HTR-8/SVneo (cell line): ENCODE measurements around the gene ATPAF1.
"Not testable (repeated sequence)": the region's sequence is repeated elsewhere in the genome, so short reads cannot be mapped to it uniquely, and the experiment has no call there.

Experiments
- DNase-seq: peaks from one replicate; pipeline ENCODE4 v3.0.0; 2011; ENCODE audit warnings: low spot score, mixed read lengths; ENCODE audit not compliant: insufficient read length
- FAIRE-seq: peaks from 2 replicates; lab custom pipeline; 2011; peaks lifted over from hg19 to GRCh38; lab: Jason Lieb, UNC

The ATPAF1 gene

DNA sequence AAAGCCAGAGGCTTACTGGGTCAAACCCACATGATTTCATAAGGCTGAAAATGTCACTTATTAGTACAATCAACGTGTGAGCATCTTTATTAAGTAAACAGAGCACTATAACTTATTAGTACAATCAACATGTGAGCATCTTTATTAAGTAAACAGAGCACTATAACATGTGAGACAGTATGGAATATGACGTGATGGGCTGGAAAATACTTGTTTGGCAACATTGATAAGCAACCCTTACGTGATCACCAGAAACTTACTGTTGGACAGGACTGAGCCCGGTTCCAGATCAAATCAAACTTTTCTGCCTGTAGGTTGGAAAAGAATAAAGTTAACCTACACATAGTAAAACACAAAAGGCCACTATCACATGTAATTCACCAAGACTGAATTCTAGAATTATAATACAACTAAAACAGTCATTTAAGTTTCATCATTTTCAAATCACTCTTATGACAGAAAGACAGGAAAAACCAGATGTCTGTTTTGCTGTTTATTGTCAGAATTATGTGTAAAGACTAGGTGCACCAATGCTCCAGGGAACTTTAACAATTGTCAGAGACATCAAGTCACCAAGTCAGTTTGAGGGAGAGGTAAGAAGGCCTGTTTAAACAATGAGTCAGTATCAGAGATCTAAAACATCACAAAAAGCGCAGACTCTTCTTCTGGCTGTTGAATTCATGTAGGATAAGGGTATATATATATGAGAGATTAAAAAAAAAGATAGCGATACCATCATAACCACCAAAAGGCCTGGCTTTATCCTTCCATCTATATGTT, 15.7 kb downstream of the ATPAF1 start:
- FAIRE-seq (no peak), DNase-seq (no peak)

DNA sequence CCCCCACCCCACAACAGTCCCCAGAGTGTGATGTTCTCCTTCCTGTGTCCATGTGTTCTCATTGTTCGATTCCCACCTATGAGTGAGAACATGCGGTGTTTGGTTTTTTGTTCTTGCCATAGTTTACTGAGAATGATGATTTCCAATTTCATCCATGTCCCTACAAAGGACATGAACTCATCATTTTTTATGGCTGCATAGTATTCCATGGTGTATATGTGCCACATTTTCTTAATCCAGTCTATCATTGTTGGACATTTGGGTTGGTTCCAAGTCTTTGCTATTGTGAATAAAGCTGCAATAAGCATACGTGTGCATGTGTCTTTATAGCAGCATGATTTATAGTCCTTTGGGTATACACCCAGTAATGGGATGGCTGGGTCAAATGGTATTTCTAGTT, 17.0 kb downstream of the ATPAF1 start:
- FAIRE-seq, DNase-seq: not testable (repeated sequence)

DNA sequence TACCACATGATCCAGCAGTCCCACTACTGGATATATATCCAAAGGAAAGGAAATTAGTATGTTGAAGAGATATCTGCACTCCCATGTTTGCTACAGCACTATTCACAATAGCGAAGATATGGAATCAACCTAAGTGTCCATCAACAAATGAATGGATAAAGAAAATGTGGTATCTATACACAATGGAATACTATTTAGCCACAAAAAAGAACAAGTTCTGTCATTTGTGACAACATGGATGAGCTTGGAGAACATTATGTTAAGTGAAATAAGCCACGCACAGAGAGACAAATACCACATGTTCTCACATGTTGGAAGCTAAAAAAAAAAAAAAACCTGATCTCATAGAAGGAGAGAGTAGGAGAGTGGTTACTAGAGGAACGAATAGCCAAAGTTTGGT, 17.7 kb downstream of the ATPAF1 start:
- FAIRE-seq (no peak), DNase-seq (no peak)

GRCh38 chr1:46649764-46650163, 18.4 kb downstream of the ATPAF1 start:
- no peak for DNase-seq
- FAIRE-seq: no peak

GRCh38 chr1:46647611-46648010, 20.6 kb downstream of the ATPAF1 start:
- FAIRE-seq (no peak), DNase-seq (no peak)

- DNase-seq: no peak
- no peak for FAIRE-seq
Observed at GRCh38 chr1:46646844-46647243, 21.3 kb downstream of the ATPAF1 start.

GRCh38 chr1:46646331-46646730, 21.8 kb downstream of the ATPAF1 start:
- FAIRE-seq (no peak), DNase-seq (no peak)

DNA sequence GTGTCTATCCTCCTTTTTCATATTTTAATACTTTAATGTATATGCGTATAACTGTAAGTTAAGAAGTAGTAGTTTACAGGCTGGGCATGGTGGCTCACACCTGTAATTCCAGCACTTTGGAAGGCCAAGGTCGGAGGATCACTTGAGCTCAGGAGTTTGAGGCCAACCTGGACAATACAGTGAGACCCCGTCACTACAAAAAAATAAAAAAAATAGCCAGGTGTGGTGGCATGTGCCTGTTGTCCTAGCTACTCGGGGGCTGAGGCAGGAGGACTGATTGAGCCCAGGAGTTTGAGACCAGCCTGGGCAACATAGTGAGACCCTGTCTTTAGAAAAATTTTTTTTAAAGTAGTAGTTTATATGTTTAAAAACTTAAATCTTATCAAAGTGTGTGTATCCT, 22.3 kb downstream of the ATPAF1 start:
- DNase-seq (no peak), FAIRE-seq (no peak)

DNA sequence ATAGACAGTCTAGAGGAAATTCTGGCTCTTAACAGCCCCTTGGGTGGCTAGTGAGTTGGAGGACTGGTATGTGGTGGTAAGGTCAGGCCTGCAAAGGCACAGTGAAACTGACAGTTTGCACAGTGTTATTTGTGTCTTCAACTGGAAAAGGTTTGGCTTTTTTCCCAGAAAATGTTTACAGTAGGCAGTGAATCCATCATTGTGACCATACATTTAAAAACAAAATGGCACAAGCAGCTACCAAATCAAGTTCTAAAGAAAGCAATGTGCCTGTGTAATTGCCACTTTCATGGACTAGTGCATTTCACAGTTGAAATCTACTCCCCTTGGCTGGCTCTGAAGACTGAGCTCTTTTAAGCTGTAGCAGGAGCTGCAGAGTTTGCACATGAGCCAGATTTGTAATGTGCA, 24.8 kb downstream of the ATPAF1 start:
- DNase-seq (peak; percentile 54), FAIRE-seq (peak; percentile 16)

- FAIRE-seq (peak; percentile 9), DNase-seq (no peak)
Observed at GRCh38 chr1:46642115-46642680, 26.0 kb downstream of the ATPAF1 start.

GRCh38 chr1:46639547-46639946, 28.6 kb downstream of the ATPAF1 start:
- FAIRE-seq (no peak), DNase-seq (no peak)

DNA sequence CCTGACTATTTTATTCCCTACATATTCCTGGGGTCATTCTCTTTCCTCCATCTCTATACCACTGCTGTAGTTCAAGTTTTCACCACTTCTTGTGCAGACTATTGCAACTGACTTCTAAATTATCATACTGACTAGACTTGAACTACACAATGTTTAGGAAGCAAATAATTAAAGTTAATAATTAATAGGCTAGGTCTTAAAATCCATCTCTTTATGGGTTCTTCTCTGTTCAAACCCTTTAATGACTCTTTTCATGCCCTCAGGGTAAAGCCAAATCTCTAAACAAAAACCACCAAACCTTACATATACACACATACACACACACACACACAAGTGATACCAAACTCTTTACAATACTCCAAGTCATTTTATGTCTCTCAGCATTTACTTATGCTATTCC, 29.2 kb downstream of the ATPAF1 start:
- DNase-seq (no peak), FAIRE-seq (no peak)

DNA sequence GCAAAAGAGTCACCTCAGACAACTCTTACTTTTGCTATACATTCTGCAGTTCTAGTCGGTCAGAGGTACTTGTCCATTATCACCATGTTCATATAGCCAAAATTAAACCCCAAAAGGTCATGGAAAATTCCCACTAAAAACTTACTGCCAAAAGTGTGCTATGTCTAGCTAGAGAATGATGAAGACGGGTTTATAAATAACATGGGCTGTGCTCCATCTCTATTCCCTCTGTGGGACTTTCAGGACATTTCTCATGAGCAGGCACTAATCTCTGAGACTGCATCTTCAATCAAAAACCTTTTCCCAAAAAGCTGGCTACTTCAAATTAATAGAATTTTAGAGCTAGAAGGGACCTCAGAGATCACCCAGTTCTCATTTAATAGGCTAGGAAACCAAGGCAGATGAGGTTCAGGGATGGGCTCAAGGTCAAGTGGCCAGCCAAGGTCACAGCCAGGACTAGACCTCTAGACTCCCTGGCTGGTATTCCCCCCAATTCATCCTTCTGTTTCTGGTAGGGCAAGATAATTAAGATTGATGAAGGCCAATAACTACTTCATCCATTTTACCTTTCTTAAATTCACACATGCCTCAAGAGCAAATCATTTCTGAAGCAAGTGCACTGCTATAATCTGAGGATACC, 30.6 kb downstream of the ATPAF1 start:
- FAIRE-seq (no peak), DNase-seq (no peak)

GRCh38 chr1:46635205-46635604, 33.0 kb downstream of the ATPAF1 start:
- FAIRE-seq: no peak
- DNase-seq: no peak

DNA sequence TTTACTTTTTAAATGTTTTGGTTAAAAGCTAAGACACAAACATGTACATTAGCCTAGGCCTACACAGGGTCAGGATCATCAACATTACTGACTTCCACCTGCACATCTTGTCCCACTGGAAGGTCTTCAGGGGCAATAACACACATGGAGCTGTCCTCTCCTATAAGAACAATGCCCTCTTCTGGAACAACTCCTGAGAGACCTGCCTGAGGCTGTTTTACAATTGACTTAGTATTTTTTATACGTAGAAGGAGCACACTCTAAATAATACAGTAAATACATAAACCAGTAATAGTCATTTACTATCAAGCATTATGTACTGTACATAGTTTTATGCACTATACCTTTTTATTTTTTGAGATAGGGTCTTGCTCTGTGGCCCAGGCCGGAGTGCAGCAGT, 37.4 kb downstream of the ATPAF1 start:
- DNase-seq (no peak), FAIRE-seq (no peak)

DNA sequence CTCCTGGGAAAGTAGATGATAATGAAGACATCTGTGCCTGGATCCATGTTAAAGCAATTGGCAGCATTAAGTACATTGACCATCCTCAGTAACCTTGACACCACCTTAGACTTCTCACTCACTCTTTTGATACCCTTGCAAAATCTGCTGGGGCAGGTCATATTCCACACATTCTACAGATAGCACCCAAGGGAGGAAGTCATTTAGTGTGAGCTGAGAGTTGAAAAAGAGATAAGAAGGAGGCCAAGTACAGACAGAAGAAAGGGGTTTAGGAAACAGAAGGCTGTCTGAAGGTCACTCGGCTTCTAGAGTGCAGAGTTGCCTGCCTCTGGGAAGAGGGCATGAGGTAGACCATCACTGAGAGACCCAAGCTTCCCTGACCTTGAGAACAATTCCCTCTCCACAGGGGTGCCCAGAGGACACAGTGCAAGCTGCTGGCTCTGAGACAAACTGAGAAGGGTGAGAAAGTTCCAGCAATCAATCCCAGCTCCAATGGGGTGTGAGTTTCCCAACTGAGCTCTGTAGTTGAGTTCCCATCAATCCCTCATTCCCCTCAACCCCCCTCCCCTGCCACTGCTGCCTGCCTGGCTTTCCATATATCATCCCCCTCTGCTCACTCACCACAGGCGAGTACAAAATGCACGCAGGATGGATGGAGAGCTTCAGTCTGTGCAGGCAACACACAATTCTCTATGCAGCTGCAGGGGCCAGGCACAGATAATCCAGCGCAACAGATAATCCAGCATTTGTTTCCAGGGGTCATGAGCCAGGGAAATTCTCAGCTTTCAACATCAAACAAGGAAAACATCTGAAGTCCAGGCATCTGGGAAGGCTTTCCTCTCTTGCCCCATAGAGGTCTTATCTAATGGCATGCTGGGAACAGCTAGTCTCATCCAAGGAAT, 44.2 kb downstream of the ATPAF1 start:
- DNase-seq (no peak), FAIRE-seq (no peak)

- FAIRE-seq: no peak
- DNase-seq: peak; percentile 40
Observed at GRCh38 chr1:46622344-46622743, 45.8 kb downstream of the ATPAF1 start.

DNA sequence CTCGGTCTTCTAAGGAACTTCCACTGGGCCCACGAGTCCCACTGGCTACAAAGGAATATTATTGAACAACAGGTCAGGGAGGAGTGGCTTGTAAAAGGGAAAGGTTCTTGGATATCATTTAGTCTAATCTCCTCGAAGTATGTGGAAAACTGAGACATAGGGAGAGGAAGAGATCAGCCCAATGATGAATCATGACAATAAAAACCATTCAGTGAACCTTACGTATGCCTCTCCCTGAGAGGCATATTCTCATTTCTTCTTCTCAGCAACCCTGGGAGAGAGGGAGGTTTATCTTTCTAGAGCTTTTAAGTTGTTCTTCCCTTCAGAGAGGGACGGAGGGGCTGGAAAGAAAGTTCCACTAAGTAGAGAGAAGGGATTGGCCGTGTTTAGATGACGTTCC, 46.2 kb downstream of the ATPAF1 start:
- FAIRE-seq (no peak), DNase-seq (no peak)

DNA sequence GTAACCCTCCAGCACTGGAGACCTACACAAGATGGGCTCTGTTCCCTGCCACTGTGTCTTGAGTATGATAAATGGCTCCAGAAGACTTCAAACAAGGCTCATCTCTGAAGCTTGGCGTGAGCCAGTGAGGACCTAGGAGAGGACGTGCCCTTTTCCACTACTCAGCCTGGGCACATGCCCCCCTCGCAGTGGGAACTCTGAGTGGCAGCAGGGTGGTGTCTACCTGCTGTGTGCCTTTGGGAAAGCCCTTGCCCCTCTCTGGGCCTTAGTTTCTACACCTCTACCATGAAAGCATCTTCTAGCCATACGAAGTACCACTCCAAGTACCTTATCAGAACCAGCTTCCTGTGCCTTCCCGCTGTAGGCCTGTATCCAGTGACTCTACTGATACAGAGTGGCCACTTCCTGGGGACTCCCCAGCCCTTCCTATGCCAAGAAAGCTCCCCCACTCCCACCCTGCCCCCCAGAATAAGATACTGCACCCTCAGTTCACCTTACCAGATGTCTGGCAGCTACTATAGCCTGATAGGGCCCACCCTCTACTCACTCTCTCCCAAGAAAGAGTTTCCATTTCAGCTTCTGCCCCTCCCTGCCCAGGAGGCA, 48.4 kb downstream of the ATPAF1 start:
- DNase-seq: no peak
- FAIRE-seq: no peak

GRCh38 chr1:46618754-46619415, 49.3 kb downstream of the ATPAF1 start:
- no peak for FAIRE-seq
- no peak for DNase-seq
